HTR-8/SVneo (cell line): ENCODE measurements around the gene GPR139.

Source experiments
- DNase-seq: peaks from one replicate; pipeline ENCODE4 v3.0.0; 2011; ENCODE audit warnings: low spot score, mixed read lengths; ENCODE audit not compliant: insufficient read length
- FAIRE-seq: peaks from 2 replicates; lab custom pipeline; 2011; peaks lifted over from hg19 to GRCh38; lab: Jason Lieb, UNC

The GPR139 gene

DNA sequence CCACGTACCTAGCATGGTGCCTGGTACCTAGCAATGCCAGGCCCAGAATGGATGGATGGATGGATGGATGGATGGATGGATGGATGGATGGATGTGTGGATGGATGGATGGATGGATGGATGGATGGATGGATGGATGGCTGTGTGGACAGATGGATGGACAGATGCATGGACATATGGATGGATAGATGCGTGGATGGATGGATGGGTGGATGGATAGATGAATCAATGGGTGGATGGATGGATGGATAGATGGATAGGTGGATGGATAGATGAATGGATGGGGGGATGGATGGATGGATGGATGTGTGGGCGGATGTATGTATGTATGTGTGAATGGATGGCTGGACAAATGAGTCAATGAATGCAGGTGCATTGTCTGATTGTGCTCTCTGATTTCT lies 12.6 kb downstream of the GPR139 start:
- FAIRE-seq (no peak), DNase-seq (no peak)

DNA sequence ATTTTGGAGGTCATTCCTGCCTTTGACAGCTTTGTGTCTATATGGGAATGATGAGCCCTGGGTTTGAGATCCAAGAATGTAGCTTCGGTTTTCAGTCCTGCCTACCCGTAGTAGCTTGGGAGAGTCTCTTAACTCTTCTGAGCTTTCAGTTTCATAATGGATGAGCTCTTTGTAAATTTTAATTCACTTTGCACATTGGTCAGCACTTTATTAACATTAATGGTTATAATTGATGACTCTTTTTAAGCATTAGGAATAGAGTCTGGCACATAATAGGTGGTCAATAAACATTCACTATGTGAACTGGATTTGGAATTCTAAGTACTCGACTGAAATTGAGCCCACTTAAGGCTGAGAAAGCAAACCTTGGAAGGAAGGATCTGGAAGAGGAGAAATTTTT lies 17.3 kb downstream of the GPR139 start:
- DNase-seq (no peak), FAIRE-seq (no peak)

GRCh38 chr16:20053336-20053735 lies 20.4 kb downstream of the GPR139 start:
- FAIRE-seq (no peak), DNase-seq (no peak)

DNA sequence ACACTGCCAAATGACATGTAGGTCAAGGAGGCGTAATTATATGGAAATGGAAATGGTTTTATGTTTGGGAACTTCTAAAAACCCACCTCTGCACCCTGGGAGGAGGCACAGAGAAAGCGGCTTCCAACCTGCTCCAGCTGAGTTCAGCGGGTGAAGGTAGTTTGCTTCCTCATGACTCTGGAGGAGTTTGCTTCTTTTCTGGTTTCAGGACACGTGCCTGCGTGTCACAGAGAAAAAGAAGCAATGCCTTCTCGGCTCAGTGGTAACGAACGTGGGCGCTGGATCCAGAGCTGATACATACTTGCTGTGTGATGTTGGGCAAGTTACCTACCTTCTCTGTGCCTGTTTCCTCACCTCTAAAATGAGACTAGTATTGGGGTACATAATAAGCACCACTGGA lies 22.1 kb downstream of the GPR139 start:
- no peak for DNase-seq
- no peak for FAIRE-seq

GRCh38 chr16:20051147-20051546 lies 22.5 kb downstream of the GPR139 start:
- no peak for DNase-seq
- no peak for FAIRE-seq

GRCh38 chr16:20049831-20050230 lies 23.9 kb downstream of the GPR139 start:
- DNase-seq (no peak), FAIRE-seq (no peak)

DNA sequence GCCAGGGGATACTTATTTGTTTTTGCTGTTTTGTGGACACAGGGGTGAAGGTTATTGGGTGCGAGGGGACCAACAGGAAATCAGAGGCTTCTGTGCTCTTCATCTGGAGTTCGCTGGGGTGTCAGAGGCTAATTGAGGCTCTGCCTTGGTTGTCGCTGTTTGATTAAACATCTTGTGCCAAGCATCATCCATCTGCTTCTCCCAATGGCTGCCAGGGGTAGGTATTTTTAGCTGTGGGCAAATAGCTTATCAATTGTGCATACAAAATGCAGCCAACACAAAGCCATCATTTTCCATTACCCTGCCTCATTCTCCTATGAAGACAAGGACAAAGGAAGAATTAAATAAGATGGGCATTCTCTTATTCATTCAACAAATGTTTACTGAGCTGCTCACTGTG lies 27.8 kb downstream of the GPR139 start:
- FAIRE-seq (no peak), DNase-seq (no peak)

DNA sequence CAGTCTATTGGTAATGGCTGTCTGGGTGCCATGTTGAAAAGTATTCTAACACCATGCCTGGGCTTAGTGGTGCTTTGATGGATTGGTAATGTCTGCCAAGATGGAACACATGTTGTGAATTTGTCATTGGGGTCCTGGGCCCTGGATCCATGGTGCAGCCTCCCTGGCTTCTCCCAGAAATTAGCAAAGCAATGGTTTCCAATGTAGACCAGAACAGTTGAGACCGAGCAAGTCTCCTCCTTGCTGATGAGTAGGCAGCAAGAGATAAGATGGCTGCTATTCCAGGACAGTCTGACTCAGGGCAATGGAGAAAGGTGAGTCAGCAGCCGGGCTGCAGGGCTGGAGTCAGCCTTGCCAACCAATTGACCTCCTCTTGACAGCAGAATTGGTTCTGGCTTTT lies 30.8 kb downstream of the GPR139 start:
- DNase-seq: no peak
- no peak for FAIRE-seq

- DNase-seq (no peak), FAIRE-seq (no peak)
These were observed 31.6 kb downstream of the GPR139 start for GRCh38 chr16:20041924-20042596.

GRCh38 chr16:20040011-20040410 lies 33.7 kb downstream of the GPR139 start:
- DNase-seq: no peak
- no peak for FAIRE-seq

- no peak for FAIRE-seq
These were observed 44.1 kb downstream of the GPR139 start for GRCh38 chr16:20029611-20030010.

DNA sequence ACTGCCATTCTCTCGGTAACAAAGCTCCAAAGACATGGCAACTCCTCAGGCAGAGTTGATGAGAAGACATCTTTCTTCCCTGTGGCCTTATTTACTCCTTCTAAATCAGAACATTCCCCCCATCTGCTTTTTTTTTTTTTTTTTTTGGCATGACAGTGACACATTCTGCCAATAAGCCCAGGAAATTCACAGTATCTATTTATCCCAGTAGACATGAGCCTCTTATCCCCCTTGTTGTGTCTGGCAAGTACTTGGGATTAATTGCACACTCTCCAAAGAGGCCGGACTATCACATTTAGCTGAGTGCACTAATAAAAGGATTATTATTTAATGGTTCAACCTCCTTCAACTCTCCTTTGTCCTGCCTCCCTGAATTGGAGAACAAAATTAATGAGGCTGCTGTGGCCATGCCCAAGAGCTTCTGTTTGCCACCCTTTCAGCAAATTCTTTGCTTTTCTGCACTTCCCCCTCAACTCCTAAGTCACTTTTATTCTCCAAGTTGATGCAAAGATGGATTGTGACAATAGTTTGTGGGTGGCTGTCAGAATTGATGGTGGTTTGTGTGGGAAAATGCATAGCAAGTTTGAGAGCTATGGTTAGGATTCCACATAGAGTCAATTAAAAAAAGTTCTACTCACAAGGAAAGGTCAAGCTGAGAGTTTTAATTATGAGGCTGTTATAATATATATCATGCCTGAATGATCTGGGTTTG lies 47.2 kb downstream of the GPR139 start:
- FAIRE-seq: no peak
- no peak for DNase-seq

More at GRCh38 chr16:20029611-20030010, 44.1 kb downstream of the GPR139 start:
- no peak for DNase-seq

GRCh38 chr16:20023190-20023589 lies 50.5 kb downstream of the GPR139 start:
- DNase-seq (no peak), FAIRE-seq (no peak)

DNA sequence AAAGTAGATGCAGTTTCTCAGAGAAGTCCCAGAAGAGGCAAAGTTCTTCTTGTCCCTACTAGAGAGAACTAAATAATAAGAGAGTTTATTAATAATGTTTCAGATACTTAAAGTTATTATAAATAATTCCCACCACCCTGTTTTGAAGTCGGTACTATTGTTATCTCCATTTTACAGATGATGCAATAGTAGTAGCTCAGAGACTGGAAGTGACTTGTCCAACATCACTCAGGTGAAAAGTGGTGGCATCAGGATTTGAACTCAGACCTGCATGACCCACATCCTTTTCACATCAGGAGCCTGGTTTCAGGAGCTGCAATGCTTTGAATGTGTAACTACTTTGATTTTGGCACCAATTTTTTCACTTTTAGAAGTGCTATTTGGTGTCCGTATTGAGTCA lies 52.7 kb downstream of the GPR139 start:
- FAIRE-seq: no peak
- no peak for DNase-seq

- no peak for DNase-seq
- no peak for FAIRE-seq
These were observed 53.6 kb downstream of the GPR139 start for GRCh38 chr16:20020083-20020482.

- no peak for DNase-seq
- no peak for FAIRE-seq
These were observed 57.5 kb downstream of the GPR139 start for GRCh38 chr16:20016234-20016633.

GRCh38 chr16:20004931-20005330 lies 68.8 kb downstream of the GPR139 start:
- no peak for DNase-seq
- FAIRE-seq: no peak

- DNase-seq (no peak), FAIRE-seq (no peak)
These were observed 70.8 kb downstream of the GPR139 start for GRCh38 chr16:20002936-20003335.

- no peak for DNase-seq
- FAIRE-seq: no peak
These were observed 71.6 kb downstream of the GPR139 start for GRCh38 chr16:20001856-20002707.

DNA sequence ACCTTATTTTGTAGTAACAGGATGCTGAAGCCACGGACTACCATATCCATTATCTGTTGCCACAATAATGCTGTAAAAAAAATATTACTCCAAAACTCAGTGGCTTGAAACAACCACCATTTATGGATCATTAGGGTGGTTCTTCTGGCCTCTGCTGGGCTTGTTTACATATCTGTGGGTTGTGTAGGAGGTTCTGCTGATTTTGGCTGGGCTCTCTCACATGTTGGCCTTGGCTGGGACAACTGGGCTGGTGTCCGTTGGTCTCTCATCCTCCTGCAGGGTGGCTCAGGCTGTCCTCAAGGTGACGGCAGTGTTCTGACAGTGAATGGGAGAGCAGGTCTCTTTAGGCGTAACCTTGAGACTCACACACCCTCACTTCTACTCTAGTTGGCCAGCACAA lies 76.0 kb downstream of the GPR139 start:
- DNase-seq (no peak), FAIRE-seq (no peak)

- DNase-seq: no peak
- FAIRE-seq: no peak
These were observed 76.4 kb downstream of the GPR139 start for GRCh38 chr16:19997264-19997663.
